Small intestine (tissue), 7 donors: ENCODE results near the gene AASS. TPM values are rescaled to one million over a fixed set of nuclear protein-coding genes. Genes with fewer than 3 reads are reported as not detected.

Source experiments
- DNase-seq, 2 donors: peaks; one replicate each; pipeline versions ENCODE4 v3.0.0 to v3.0.0-alpha.2; 2013
- FAIRE-seq: peaks from 2 replicates; lab custom pipeline; 2012; peaks lifted over from hg19 to GRCh38; lab: Jason Lieb, UNC
- H3K27ac ChIP-seq, 3 donors: one replicate each; pipeline ENCODE4 v1.5.1; 2013; ENCODE audit warnings: low read length in 2 of 3, mild to moderate bottlenecking in 2 of 3, control low read depth in 1 of 3, inconsistent platforms in 1 of 3, low read depth in 1 of 3, moderate library complexity in 1 of 3
- H3K27me3 ChIP-seq, 3 donors: one replicate each; pipeline ENCODE4 v1.6.1; 2013; ENCODE audit warnings: low read length in 3 of 3, inconsistent platforms in 1 of 3; ENCODE audit not compliant: control insufficient read depth in 3 of 3, insufficient read depth in 3 of 3
- H3K36me3 ChIP-seq, 3 donors: one replicate each; pipeline ENCODE4 v1.6.1; 2013; ENCODE audit warnings: low read length in 3 of 3, inconsistent platforms in 1 of 3, low read depth in 1 of 3, mild to moderate bottlenecking in 1 of 3, moderate library complexity in 1 of 3; ENCODE audit not compliant: control insufficient read depth in 3 of 3, insufficient read depth in 2 of 3
- H3K4me1 ChIP-seq, 3 donors: one replicate each; pipeline ENCODE4 v1.6.1; 2013; ENCODE audit warnings: low read length in 2 of 3, inconsistent platforms in 1 of 3, low read depth in 1 of 3, mild to moderate bottlenecking in 1 of 3, moderate library complexity in 1 of 3; ENCODE audit not compliant: control insufficient read depth in 3 of 3, insufficient read depth in 2 of 3
- H3K4me3 ChIP-seq, 3 donors: one replicate each; pipeline ENCODE4 v1.5.1; 2013; ENCODE audit warnings: low read length in 3 of 3, control low read depth in 1 of 3, inconsistent platforms in 1 of 3, low read depth in 1 of 3, mild to moderate bottlenecking in 1 of 3, moderate library complexity in 1 of 3
- H3K9me3 ChIP-seq, 2 donors: one replicate each; pipeline ENCODE4 v1.6.1; 2013; ENCODE audit warnings: low read depth in 1 of 2, low read length in 1 of 2; ENCODE audit not compliant: control insufficient read depth in 2 of 2, insufficient read depth in 1 of 2
- WGBS, 3 donors: extraction: QIAGEN DNeasy Blood & Tissue Kit; methylation state at CpG; one replicate each; pipeline ENCODE4 v1.1.7; 2013; 5-methylcytosine and 5-hydroxymethylcytosine counted together
- polyA plus RNA-seq, 4 donors: library from polyadenylated mRNA; stranded (reverse) in 3 of 4; unstranded in 1 of 4; fragments of 200-250 nt in 3 of 4; fragments of 120-200 nt in 1 of 4; gene quantifications; one replicate each; pipeline versions ENCODE4 v1.2.1 to v1.2.3, GENCODE V29; 2013
- donor health status: healthy with polysubstance abuse.
- donor health status: control.
- donor health status: control.
- donor health status: Bipolar disorder and iron deficiency.
- donor health status: healthy.

The AASS gene
- polyA plus RNA-seq, 4 donors = 4.5 to 17.0 (median 6.3) TPM

DNA sequence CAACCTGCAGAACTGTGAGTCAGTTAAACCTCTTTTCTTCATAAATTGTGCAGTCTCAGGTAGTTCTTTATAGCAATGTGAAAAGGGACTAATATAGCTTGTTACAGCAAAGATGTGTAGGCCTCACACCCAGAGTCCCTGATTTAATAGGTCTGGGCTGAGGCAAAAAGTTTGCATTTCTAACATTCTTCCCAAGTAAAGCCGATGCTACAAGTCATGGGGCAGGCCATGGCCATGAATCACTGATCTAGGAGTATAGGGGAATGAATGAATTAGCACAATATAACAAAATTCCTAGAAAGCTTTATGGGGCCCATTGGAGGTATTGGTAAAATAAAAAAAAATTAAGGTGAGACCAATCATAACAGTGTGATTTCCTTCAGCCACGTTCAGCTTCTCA is 11.5 kb upstream of the AASS start:
- H3K27ac ChIP-seq = no peak overlapping the region

GRCh38 chr7:122148878-122149277 is 4.8 kb upstream of the AASS start:
- no peaks in the 10 kb centered on the region for H3K27me3 ChIP-seq
- H3K27ac ChIP-seq = no peak overlapping the region
- no peak for DNase-seq
- WGBS, 3 donors = 5 to 57% (median 38%) methylated on average over 2 of the region's 2 CpGs
- FAIRE-seq = no peak
- H3K36me3 ChIP-seq = no peaks in the 10 kb centered on the region
- no peak overlapping the region for H3K4me3 ChIP-seq
- H3K4me1 ChIP-seq = peaks cover 0 to 14% (median 2%) of the 10 kb centered on the region in 3 donors
- H3K9me3 ChIP-seq = no peaks in the 10 kb centered on the region

More for the DNA sequence above, 11.5 kb upstream of the AASS start:
- DNase-seq (no peak), FAIRE-seq (no peak)
- WGBS, 3 donors = 48 to 55% (median 49%) methylated on average over 2 of the region's 2 CpGs
- H3K36me3 ChIP-seq = no peaks in the 10 kb centered on the region
- H3K9me3 ChIP-seq = no peaks in the 10 kb centered on the region
- no peaks in the 10 kb centered on the region for H3K27me3 ChIP-seq
- no peak overlapping the region for H3K4me3 ChIP-seq
- H3K4me1 ChIP-seq = no peaks in the 10 kb centered on the region

GRCh38 chr7:122148081-122148480 is 4.0 kb upstream of the AASS start:
- Histone ChIP-seq H3K4me1 (peaks cover 0 to 15% (median 3%) of the 10 kb centered on the region in 3 donors), H3K36me3 (no peaks in the 10 kb centered on the region), H3K27ac (no peak overlapping the region), H3K4me3 (no peak overlapping the region), H3K27me3 (peaks cover 0 to 7% (median 0%) of the 10 kb centered on the region in 3 donors), H3K9me3 (no peaks in the 10 kb centered on the region)
- WGBS, 3 donors = 53 to 71% (median 69%) methylated on average over 3 of the region's 3 CpGs
- FAIRE-seq (no peak), DNase-seq (no peak)

DNA sequence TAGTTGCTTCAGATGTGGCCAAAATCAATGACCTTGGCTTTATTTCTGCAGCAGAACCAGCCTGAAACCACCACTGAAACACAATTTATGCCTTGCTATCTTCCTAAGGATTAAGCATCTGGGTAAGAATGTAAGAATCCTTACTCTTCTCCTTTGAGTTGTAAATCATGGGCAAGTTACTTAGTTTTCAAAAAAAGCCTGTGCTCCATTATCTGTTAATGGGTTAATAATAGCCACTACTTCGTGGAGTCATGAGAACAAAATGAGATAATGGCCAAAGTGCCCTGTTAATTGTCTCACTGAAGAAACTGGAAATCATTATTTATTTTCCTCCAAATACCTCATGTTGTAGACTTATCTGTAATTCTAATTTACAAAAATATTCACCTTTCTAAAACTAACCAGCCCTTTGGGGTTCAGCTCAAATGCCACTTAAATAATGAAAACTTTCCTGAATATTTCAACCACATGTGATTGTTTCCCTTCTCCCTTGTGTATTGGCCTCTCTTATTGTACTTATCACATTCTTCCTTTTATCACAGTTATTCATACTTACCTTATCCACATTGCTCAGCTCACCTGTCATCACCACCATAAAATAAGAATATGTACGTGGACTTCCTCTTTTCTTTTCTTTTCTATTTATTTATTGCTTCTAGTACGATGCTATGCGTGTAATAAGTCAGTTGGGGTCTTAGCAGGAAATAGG is 2.0 kb upstream of the AASS start:
- no peaks in the 10 kb centered on the region for H3K9me3 ChIP-seq
- DNase-seq (peak; percentile 45 to 55), FAIRE-seq (no peak)
- peaks cover 0 to 19% (median 6%) of the 10 kb centered on the region in 3 donors for H3K4me1 ChIP-seq
- peak overlapping the region in 1 of 3 donors; percentile 55 for H3K27ac ChIP-seq
- 25 to 53% (median 34%) methylated on average over 4 of the region's 4 CpGs for WGBS, 3 donors
- no peak overlapping the region for H3K4me3 ChIP-seq
- no peaks in the 10 kb centered on the region for H3K36me3 ChIP-seq
- H3K27me3 ChIP-seq = peaks cover 0 to 9% (median 2%) of the 10 kb centered on the region in 3 donors

DNA sequence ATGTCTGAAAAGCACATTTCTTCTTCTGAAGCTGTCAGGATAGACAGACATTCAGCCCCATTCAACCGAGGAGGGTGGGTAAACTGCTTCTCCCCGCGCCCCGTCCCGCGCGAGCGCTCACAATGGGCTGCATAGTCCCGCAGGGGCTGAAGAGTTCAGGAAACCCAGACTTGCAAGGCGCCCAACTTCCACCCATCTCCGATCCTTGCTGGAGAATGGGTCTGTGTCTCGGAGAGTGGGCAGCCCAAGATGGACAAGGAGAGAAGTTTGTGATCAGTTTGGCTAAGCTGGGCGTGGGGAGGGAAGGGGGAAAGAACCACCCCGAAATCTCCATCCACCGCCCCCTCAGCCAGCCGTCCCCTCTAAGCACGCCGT is 686 bp downstream of the AASS start:
- H3K4me1 ChIP-seq = peaks cover 0 to 19% (median 6%) of the 10 kb centered on the region in 3 donors
- H3K27me3 ChIP-seq = peaks cover 0 to 9% (median 2%) of the 10 kb centered on the region in 3 donors
- FAIRE-seq (no peak), DNase-seq (peak in 1 of 2 donors; percentile 53)
- H3K4me3 ChIP-seq = peak overlapping the region; percentile 71 to 78 (median 75)
- no peaks in the 10 kb centered on the region for H3K36me3 ChIP-seq
- whole genome bisulfite sequencing, 3 donors = 1 to 2% (median 2%) methylated on average over 18 of the region's 18 CpGs
- no peaks in the 10 kb centered on the region for H3K9me3 ChIP-seq
- peak overlapping the region; percentile 71 to 94 (median 84) for H3K27ac ChIP-seq

DNA sequence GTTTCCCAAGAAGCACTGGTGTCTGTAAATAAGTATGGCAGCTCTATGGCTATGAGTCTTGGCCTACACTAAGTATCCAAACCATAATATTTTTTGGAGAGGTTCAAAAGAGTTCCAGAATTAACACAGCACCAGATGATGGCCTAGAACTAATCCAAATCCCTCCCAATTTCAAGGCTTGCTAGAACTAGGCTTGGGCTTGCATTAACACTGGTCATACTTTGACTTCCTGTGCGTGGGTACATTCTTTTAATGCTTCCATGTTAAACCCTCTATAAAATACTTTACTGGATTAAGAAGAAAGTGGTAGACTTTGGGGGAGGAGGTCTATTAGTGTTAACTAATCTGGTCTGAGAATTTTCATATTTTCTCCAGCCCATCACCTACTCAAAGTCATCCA is 3.1 kb downstream of the AASS start:
- DNase-seq (no peak), FAIRE-seq (no peak)
- Histone ChIP-seq H3K27me3 (peaks cover 0 to 9% (median 2%) of the 10 kb centered on the region in 3 donors), H3K36me3 (no peaks in the 10 kb centered on the region), H3K27ac (no peak overlapping the region), H3K4me3 (no peak overlapping the region), H3K9me3 (no peaks in the 10 kb centered on the region), H3K4me1 (peaks cover 0 to 19% (median 6%) of the 10 kb centered on the region in 3 donors)
- 88 to 91% (median 89%) methylated on average over 1 of the region's 1 CpG for WGBS, 3 donors

DNA sequence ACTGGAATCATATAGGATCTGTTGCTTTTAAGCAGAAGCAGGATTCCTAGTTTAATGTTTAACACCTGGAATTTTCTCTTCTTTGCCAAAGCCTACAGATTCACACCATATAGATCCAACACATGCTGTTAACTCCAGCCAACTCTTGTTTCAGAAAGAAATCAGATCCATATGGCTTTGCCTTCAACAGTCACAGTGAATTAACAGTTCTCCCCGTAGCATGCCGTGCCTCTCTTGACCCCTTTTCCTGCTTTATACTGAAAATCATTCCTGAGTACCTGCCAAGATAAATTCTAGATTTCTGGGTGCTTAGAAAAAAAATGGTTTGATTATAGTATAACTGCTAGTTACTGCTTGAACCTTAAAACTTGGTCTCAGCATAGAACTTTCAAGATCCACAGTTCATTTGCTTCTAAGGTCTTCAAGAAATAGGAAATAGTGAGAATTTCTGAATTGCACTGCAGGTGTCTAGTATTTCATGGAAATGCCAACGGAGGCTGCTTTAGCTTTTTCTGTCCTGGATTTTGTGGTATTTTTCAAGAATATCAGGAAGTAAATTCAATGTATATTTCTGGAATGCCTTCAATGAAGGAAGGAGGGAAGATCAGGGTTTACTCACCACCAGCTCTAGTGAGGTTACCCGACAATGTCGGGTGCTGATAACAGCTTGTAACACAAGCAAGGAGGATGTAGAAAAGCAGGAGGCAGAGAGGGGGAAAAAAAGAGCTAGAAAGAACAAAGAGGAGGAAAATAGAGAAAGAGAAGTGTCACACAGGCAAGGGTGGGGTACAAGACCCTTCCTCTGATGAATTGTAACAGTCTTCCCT is 6.6 kb downstream of the AASS start:
- no peaks in the 10 kb centered on the region for H3K9me3 ChIP-seq
- no peaks in the 10 kb centered on the region for H3K27me3 ChIP-seq
- H3K4me1 ChIP-seq = no peaks in the 10 kb centered on the region
- FAIRE-seq (no peak), DNase-seq (peak in 1 of 2 donors; percentile 11)
- H3K4me3 ChIP-seq = no peak overlapping the region
- WGBS, 3 donors = 33 to 43% (median 41%) methylated on average over 5 of the region's 5 CpGs
- H3K36me3 ChIP-seq = no peaks in the 10 kb centered on the region
- H3K27ac ChIP-seq = no peak overlapping the region

GRCh38 chr7:122136639-122137245 is 7.3 kb downstream of the AASS start:
- no peak for FAIRE-seq
- peak; percentile 17 to 38 for DNase-seq

More at GRCh38 chr7:122136639-122137245, 7.3 kb downstream of the AASS start:
- H3K36me3 ChIP-seq = no peaks in the 10 kb centered on the region
- H3K4me3 ChIP-seq = peak overlapping the region in 1 of 3 donors; percentile 6
- H3K9me3 ChIP-seq = no peaks in the 10 kb centered on the region
- 80 to 85% (median 82%) methylated on average over 1 of the region's 1 CpG for WGBS, 3 donors
- H3K4me1 ChIP-seq = no peaks in the 10 kb centered on the region
- H3K27ac ChIP-seq = peak overlapping the region in 1 of 3 donors; percentile 75
- H3K27me3 ChIP-seq = no peaks in the 10 kb centered on the region
